A673 (cell line): Measurements from ENCODE around the gene AKR7A2. TPM values are rescaled to one million over a fixed set of nuclear protein-coding genes. Genes with fewer than 3 reads are reported as not detected.

Experiments used
- BruUV-seq: library from RNA; stranded (reverse); fragments of 400-500 nt; replicated peaks from 2 replicates; lab custom pipeline; 2021; lab: Mats Ljungman, UMichigan
- CTCF ChIA-PET: fragments of 300-600 bp; sonication (Branson Sonifier 250); formaldehyde crosslinking; loops from one replicate; lab custom pipeline; 2022; ENCODE audit warnings: antibody characterized with exemption; lab: Charles Lee
- POLR2A ChIA-PET: fragments of 300-600 bp; sonication (Branson Sonifier 250); formaldehyde crosslinking; loops from one replicate; lab custom pipeline; 2022; ENCODE audit warnings: antibody characterized with exemption; ENCODE audit not compliant: low non-redundant PET; lab: Charles Lee
- DNase-seq: peaks from one replicate; pipeline ENCODE4 v3.0.0-alpha.2; 2015; ENCODE audit warnings: low spot score
- H3K27ac ChIP-seq: fragments of 200-600 bp; sonication (generic); 2 replicates; pipeline ENCODE4 v1.5.1; 2016; ENCODE audit warnings: mixed run types, low read depth, mild to moderate bottlenecking, mixed read lengths, antibody characterized with exemption, low read length; ENCODE audit not compliant: poor library complexity, severe bottlenecking
- H3K27me3 ChIP-seq: fragments of 200-600 bp; sonication (generic); replicated peaks from 2 replicates; pipeline ENCODE4 v1.6.1; 2017; ENCODE audit warnings: mixed run types, low read depth, mild to moderate bottlenecking, mixed read lengths, antibody characterized with exemption, low read length; ENCODE audit not compliant: insufficient read depth, poor library complexity
- H3K36me3 ChIP-seq: fragments of 200-600 bp; sonication (generic); 2 replicates; pipeline ENCODE4 v1.6.1; 2016; ENCODE audit warnings: mixed run types, mild to moderate bottlenecking, mixed read lengths, antibody characterized with exemption, low read length; ENCODE audit not compliant: insufficient read depth, poor library complexity, severe bottlenecking
- H3K4me1 ChIP-seq: fragments of 200-600 bp; sonication (generic); 2 replicates; pipeline ENCODE4 v1.6.1; 2017; ENCODE audit warnings: mixed run types, mild to moderate bottlenecking, mixed read lengths, antibody characterized with exemption, low read length; ENCODE audit not compliant: insufficient read depth, poor library complexity, severe bottlenecking
- H3K4me3 ChIP-seq: fragments of 200-600 bp; sonication (generic); 2 replicates; pipeline ENCODE4 v1.5.1; 2016; ENCODE audit warnings: low read depth, mixed run types, mild to moderate bottlenecking, mixed read lengths, low read length; ENCODE audit not compliant: poor library complexity, severe bottlenecking
- H3K9me3 ChIP-seq: fragments of 200-600 bp; sonication (generic); 2 replicates; pipeline ENCODE4 v1.6.1; 2016; ENCODE audit warnings: mixed run types, low read depth, mild to moderate bottlenecking, mixed read lengths, antibody characterized with exemption, low read length; ENCODE audit not compliant: poor library complexity, severe bottlenecking
- EZH2 ChIP-seq: fragments of 200-600 bp; sonication (generic); IDR thresholded peaks from 2 replicates; pipeline ENCODE4 v1.6.1; 2017; ENCODE audit warnings: borderline replicate concordance, low read depth, mild to moderate bottlenecking, mixed read lengths, antibody characterized with exemption, low read length; ENCODE audit not compliant: poor library complexity, severe bottlenecking
- intact Hi-C: fragments of 100-400 bp; cut with micrococcal nuclease; formaldehyde crosslinking; loops from one replicate; pipeline ENCODE4 v1.10.0; 2022; ENCODE audit not compliant: unreplicated experiment
- total RNA-seq: library from RNA; stranded (reverse); gene quantifications from 2 replicates; pipeline ENCODE4 v1.2.3, GENCODE V29; 2021
- TF ChIP-seq, protein P1 (sequence below): fragments of 300-800, 200-600 bp; sonication (generic); conservative IDR thresholded peaks from 2 replicates; pipeline ENCODE4 v1.5.1; 2017; ENCODE audit warnings: low read depth, mild to moderate bottlenecking, antibody characterized with exemption, low read length, moderate library complexity, mixed read lengths

AKR7A2 gene
- total RNA-seq, 1 experiment from 2014 or later: 57.2 TPM

GRCh38 chr1:19323987-19324664, 12.2 kb upstream of the AKR7A2 start:
- Histone ChIP-seq H3K27me3 (no peaks in the 10 kb centered on the region), H3K36me3 (peaks cover 7% of the 10 kb centered on the region), H3K27ac (no peak overlapping the region), H3K4me3 (no peak overlapping the region), H3K4me1 (no peaks in the 10 kb centered on the region), H3K9me3 (no peaks in the 10 kb centered on the region)
- POLR2A ChIA-PET: no interaction called here
- no TSS peak for BruUV-seq
- no peak for TF ChIP-seq EZH2
- TF ChIP-seq, protein P1, sequence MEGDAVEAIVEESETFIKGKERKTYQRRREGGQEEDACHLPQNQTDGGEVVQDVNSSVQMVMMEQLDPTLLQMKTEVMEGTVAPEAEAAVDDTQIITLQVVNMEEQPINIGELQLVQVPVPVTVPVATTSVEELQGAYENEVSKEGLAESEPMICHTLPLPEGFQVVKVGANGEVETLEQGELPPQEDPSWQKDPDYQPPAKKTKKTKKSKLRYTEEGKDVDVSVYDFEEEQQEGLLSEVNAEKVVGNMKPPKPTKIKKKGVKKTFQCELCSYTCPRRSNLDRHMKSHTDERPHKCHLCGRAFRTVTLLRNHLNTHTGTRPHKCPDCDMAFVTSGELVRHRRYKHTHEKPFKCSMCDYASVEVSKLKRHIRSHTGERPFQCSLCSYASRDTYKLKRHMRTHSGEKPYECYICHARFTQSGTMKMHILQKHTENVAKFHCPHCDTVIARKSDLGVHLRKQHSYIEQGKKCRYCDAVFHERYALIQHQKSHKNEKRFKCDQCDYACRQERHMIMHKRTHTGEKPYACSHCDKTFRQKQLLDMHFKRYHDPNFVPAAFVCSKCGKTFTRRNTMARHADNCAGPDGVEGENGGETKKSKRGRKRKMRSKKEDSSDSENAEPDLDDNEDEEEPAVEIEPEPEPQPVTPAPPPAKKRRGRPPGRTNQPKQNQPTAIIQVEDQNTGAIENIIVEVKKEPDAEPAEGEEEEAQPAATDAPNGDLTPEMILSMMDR: no peak
- intact Hi-C loops: no loop called here
- DNase-seq: no peak
- CTCF ChIA-PET: no interaction called here

DNA sequence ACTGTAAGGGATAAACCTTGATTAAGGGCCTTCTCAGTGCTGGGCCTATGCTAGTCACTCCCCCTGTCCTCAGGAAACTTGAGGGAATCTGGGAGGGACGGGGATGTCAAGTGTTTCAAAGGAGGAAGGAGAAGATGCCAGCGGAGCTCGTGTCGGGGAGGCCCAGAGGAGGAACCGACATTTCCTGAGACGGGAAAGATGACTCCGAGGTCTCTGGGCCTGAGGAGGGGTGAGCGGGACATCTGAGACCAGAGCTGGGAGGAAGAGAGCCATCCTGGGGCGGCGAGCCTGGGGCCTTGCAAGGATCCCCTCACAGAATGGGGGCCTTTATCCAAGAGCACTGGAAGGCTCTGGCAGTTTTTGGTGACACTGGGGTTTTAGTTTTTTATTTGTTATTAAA, 10.5 kb upstream of the AKR7A2 start:
- H3K36me3 ChIP-seq: peaks cover 11% of the 10 kb centered on the region
- no peak overlapping the region for H3K27ac ChIP-seq
- no peaks in the 10 kb centered on the region for H3K27me3 ChIP-seq
- ChIA-PET CTCF (no interaction called here), POLR2A (no interaction called here)
- no peak overlapping the region for H3K4me3 ChIP-seq
- TF ChIP-seq, protein P1: no peak
- no peaks in the 10 kb centered on the region for H3K4me1 ChIP-seq
- DNase-seq: no peak
- no TSS peak for BruUV-seq
- intact Hi-C loops: no loop called here
- no peaks in the 10 kb centered on the region for H3K9me3 ChIP-seq

DNA sequence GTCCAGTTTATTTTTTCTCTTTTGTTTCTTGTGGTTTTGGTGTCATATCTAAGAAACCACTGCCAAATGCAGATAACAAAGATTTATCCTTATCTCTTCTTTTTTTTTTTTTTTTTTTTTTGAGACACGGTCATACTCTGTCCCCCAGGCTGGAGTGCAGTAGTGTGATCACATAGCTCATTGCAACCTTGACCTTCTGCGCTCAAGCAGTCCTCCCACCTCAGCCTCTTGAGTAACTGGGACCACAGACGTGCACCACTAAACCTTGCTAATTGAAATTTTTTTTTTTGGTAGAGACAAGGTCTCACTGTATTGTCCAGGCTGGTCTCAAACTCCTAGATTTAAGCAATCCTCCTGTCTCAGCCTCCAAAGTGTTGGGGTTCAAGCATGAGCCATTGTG, 9.1 kb upstream of the AKR7A2 start:
- no TSS peak for BruUV-seq
- H3K4me3 ChIP-seq: no peak overlapping the region
- TF ChIP-seq EZH2: no peak
- TF ChIP-seq, protein P1: no peak
- no peaks in the 10 kb centered on the region for H3K4me1 ChIP-seq
- H3K36me3 ChIP-seq: peaks cover 11% of the 10 kb centered on the region
- no peaks in the 10 kb centered on the region for H3K9me3 ChIP-seq
- H3K27me3 ChIP-seq: no peaks in the 10 kb centered on the region
- ChIA-PET CTCF (interaction anchor here (0.6 kb wide), 1 partner anchor 10 kb away, joined by 4 read pairs; no protein-coding TSS in a partner anchor), POLR2A (no interaction called here)
- no peak overlapping the region for H3K27ac ChIP-seq
- no peak for DNase-seq
- intact Hi-C loops: no loop called here
